Epithelial cell of proximal tubule (primary cell): ENCODE measurements around the gene TRIM29. TPM values are rescaled to one million over a fixed set of nuclear protein-coding genes. Genes with fewer than 3 reads are reported as not detected.

Experiments
- DNase-seq: peaks from one replicate; pipeline ENCODE4 v3.0.0-alpha.2; 2011; ENCODE audit warnings: low read depth
- H3K4me3 ChIP-seq: 2 replicates; pipeline ENCODE4 v1.5.1; 2011; ENCODE audit warnings: low read depth, mild to moderate bottlenecking, low read length
- CTCF ChIP-seq: conservative IDR thresholded peaks from 2 replicates; pipeline ENCODE4 v1.5.1; 2012; ENCODE audit warnings: low read depth, mild to moderate bottlenecking, low read length
- total RNA-seq: library from RNA; depleted of rRNA; stranded (reverse); fragments of >200 nt; gene quantifications from 2 replicates; pipeline ENCODE4 v1.2.3, GENCODE V29; 2015

TRIM29 gene
- total RNA-seq, 1 donor from 2014 or later: not detected

GRCh38 chr11:120178561-120179056 is 40.7 kb upstream of the TRIM29 start:
- no peak overlapping the region for H3K4me3 ChIP-seq
- no peak for DNase-seq
- TF ChIP-seq CTCF: no peak

GRCh38 chr11:120174866-120175265 is 37.0 kb upstream of the TRIM29 start:
- no peak for TF ChIP-seq CTCF
- no peak for DNase-seq
- no peak overlapping the region for H3K4me3 ChIP-seq

- no peak overlapping the region for H3K4me3 ChIP-seq
- DNase-seq: no peak
- TF ChIP-seq CTCF: no peak
Measured at GRCh38 chr11:120173807-120174206, 35.9 kb upstream of the TRIM29 start.

- H3K4me3 ChIP-seq: no peak overlapping the region
Measured at GRCh38 chr11:120173019-120173705, 35.2 kb upstream of the TRIM29 start.

GRCh38 chr11:120172054-120172911 is 34.4 kb upstream of the TRIM29 start:
- DNase-seq: no peak
- H3K4me3 ChIP-seq: no peak overlapping the region
- TF ChIP-seq CTCF: peak; percentile 87

More at GRCh38 chr11:120173019-120173705, 35.2 kb upstream of the TRIM29 start:
- DNase-seq: no peak
- no peak for TF ChIP-seq CTCF

- no peak overlapping the region for H3K4me3 ChIP-seq
- DNase-seq: no peak
- no peak for TF ChIP-seq CTCF
Measured at GRCh38 chr11:120170741-120171261, 32.9 kb upstream of the TRIM29 start.
